ENCODE data around the gene CNGA3. TPM values are rescaled to one million over a fixed set of nuclear protein-coding genes. Genes with fewer than 3 reads are reported as not detected.
"Not testable (repeated sequence)": the region's sequence is repeated elsewhere in the genome, so short reads cannot be mapped to it uniquely, and the experiment has no call there.

Gene CNGA3
- total RNA-seq, 1 donor from 2014 or later = under 0.01 TPM

GRCh38 chr2:98404556-98405250 is 58.4 kb downstream of the CNGA3 start:
- no peak for DNase-seq

GRCh38 chr2:98405301-98405700 is 59.0 kb downstream of the CNGA3 start:
- DNase-seq = no peak

GRCh38 chr2:98408155-98408554 is 61.9 kb downstream of the CNGA3 start:
- no peak for DNase-seq

GRCh38 chr2:98412751-98413458 is 66.6 kb downstream of the CNGA3 start:
- DNase-seq = peak; percentile 85

- not testable (repeated sequence) for DNase-seq
Measured at GRCh38 chr2:98414246-98414645, 68.0 kb downstream of the CNGA3 start.

GRCh38 chr2:98415719-98416248 is 69.5 kb downstream of the CNGA3 start:
- not testable (repeated sequence) for DNase-seq

- DNase-seq = no peak
Measured at GRCh38 chr2:98416383-98417159, 70.3 kb downstream of the CNGA3 start.

GRCh38 chr2:98419544-98419943 is 73.3 kb downstream of the CNGA3 start:
- no peak for DNase-seq

GRCh38 chr2:98419977-98420725 is 73.9 kb downstream of the CNGA3 start:
- peak; percentile 43 for DNase-seq

GRCh38 chr2:98422449-98422848 is 76.2 kb downstream of the CNGA3 start:
- no peak for DNase-seq

- no peak for DNase-seq
Measured at GRCh38 chr2:98426771-98427170, 80.5 kb downstream of the CNGA3 start.

GRCh38 chr2:98432145-98432544 is 85.9 kb downstream of the CNGA3 start:
- DNase-seq = no peak

GRCh38 chr2:98433363-98433964 is 87.2 kb downstream of the CNGA3 start:
- no peak for DNase-seq

GRCh38 chr2:98434492-98434891 is 88.2 kb downstream of the CNGA3 start:
- DNase-seq = no peak

- not testable (repeated sequence) for DNase-seq
Measured at GRCh38 chr2:98435670-98436069, 89.4 kb downstream of the CNGA3 start.

- no peak for DNase-seq
Measured at GRCh38 chr2:98436734-98437133, 90.5 kb downstream of the CNGA3 start.

GRCh38 chr2:98438190-98439133 is 92.2 kb downstream of the CNGA3 start:
- DNase-seq = no peak

- DNase-seq = no peak
Measured at GRCh38 chr2:98441706-98442450, 95.6 kb downstream of the CNGA3 start.

GRCh38 chr2:98442488-98442887 is 96.2 kb downstream of the CNGA3 start:
- DNase-seq = no peak
